ENCODE data around the gene RBM39. TPM values are rescaled to one million over a fixed set of nuclear protein-coding genes. Genes with fewer than 3 reads are reported as not detected.
A peak's percentile ranks its signal among the peaks of the same experiment; 100 is the strongest.

RBM39 gene
- total and polyA plus RNA-seq, 9 of the 15 experiments (the other 6 are each of a cell fraction or from before 2014, with no cell fraction given) = 143 to 319 (median 228) TPM

DNA sequence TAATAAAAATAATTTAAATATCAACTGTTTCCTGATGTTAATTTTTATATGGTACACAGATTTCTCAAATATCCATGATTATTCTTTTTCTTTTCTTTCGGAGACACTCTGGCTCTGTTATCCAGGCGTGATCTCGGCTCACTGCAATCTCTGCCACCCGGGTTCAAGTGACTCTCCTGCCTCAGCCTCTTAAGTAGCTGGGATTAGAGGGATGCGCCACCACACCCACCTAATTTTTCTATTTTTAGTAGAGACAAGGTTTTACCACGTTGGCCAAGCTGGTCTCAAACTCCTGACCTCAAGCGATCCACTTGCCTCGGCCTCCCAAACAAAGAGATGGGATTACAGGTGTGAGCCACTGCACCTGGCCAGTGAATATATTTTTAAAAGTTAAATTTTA, 22.3 kb downstream of the RBM39 start:
- Histone ChIP-seq H3K9ac (ENCODE audit: insufficient read depth in 1 of 2, low read depth in 2 of 2, low read length in 2 of 2) (no peak overlapping the region), H3K27ac (ENCODE audit: extremely low read depth, low read depth, low read length) (no peak overlapping the region), H3K4me1 (replicated peaks in 1 of 2; ENCODE audit: control insufficient read depth in 2 of 2, insufficient read depth in 2 of 2, low read length in 2 of 2) (no peaks in the 10 kb centered on the region), H4K20me1 (replicated peaks; ENCODE audit: control insufficient read depth, insufficient read depth, low read length) (peaks cover 24% of the 10 kb centered on the region), H3K4me2 (ENCODE audit: insufficient read depth, low read length) (no peak overlapping the region), H3K79me2 (ENCODE audit: control insufficient read depth, insufficient read depth, low read length) (peaks cover 78% of the 10 kb centered on the region), H3K9me1 (ENCODE audit: control insufficient read depth, insufficient read depth, low read length) (no peaks in the 10 kb centered on the region), H3K36me3 (ENCODE audit: control insufficient read depth, insufficient read depth, low read length) (peaks cover 98% of the 10 kb centered on the region), H3K9me3 (replicated peaks; ENCODE audit: control insufficient read depth, insufficient read depth, low read depth, low read length) (no peaks in the 10 kb centered on the region), H3K27me3 (ENCODE audit: control insufficient read depth in 2 of 2, insufficient read depth in 2 of 2, low read length in 2 of 2) (no peaks in the 10 kb centered on the region), H3K4me3 (no peak overlapping the region), H2AFZ (ENCODE audit: low read depth, low read length) (no peak overlapping the region)
- intact Hi-C loops (cut with micrococcal nuclease) = no loop called here
- ChIA-PET CTCF (ENCODE audit: low intra/inter-chr PET ratio) (no interaction called here), POLR2A (interaction anchor here (0.6 to 7.2 kb wide), 9 partner anchors 10 to 233 kb away, joined by 4 to 102 read pairs (median 5); partner anchors contain the start of genes ERGIC3, NFS1, RBM39 and ROMO1)
- 87% methylated on average over 7 of the region's 8 CpGs for WGBS (ENCODE audit: insufficient coverage, low coverage, missing lambda C conversion rate)
- TF ChIP-seq NR1H2 (CRISPR knock-in tag; IDR thresholded peaks at IDR 0.05) = no peak
- no peak for TF ChIP-seq CC2D1A (IDR thresholded peaks at IDR 0.05)
- no peak for TF ChIP-seq CBX5 (IDR thresholded peaks at IDR 0.05; ENCODE audit: borderline replicate concordance, low read depth)
- TF ChIP-seq ZSCAN32 (CRISPR knock-in tag; IDR thresholded peaks at IDR 0.05) = no peak
- TF ChIP-seq TAF9B (IDR thresholded peaks at IDR 0.05; ENCODE audit: partially characterized antibody) = no peak
- DNase-seq (ENCODE audit: extremely low read depth in 1 of 4, low spot score in 3 of 4) (no peak), ATAC-seq (no peak), FAIRE-seq (no peak)
- BruUV-seq (replicated peaks) = no TSS peak
- in situ Hi-C loops (cut with MboI) = no loop called here

DNA sequence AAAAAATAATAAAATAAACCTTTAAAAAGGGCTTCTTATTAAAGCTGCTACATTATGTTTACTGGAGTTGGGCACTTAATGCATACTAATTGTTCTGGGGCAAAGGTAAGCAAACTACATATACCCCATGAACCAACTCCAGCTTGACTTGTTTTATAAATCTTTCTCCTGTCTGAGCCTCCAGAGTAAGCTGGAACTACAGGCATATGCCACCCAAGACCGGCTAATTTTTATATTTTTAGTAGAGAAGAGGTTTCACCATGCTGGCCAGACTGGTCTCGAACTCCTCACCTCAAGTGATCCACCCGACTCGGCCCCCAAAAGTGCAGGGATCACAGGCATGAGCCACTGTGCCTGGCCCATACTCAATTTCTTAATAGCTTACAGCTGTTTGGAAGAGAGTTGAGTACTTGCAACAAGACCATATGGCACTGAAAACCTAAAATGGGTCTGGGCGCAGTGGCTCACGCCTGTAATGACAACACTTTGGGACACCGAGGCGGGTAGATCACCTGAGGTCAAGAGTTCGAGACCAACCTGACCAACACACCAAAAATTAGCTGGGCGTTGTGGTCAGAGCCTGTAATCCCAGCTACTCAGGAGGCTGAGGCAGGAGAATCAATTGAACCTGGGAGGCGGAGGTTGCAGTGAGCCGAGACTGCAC, 23.0 kb downstream of the RBM39 start:
- Histone ChIP-seq H3K27ac (ENCODE audit: extremely low read depth, low read depth, low read length) (no peak overlapping the region), H3K9me1 (ENCODE audit: control insufficient read depth, insufficient read depth, low read length) (no peaks in the 10 kb centered on the region), H3K4me2 (ENCODE audit: insufficient read depth, low read length) (no peak overlapping the region), H2AFZ (ENCODE audit: low read depth, low read length) (no peak overlapping the region), H3K4me3 (no peak overlapping the region), H3K9me3 (replicated peaks; ENCODE audit: control insufficient read depth, insufficient read depth, low read depth, low read length) (no peaks in the 10 kb centered on the region), H3K79me2 (ENCODE audit: control insufficient read depth, insufficient read depth, low read length) (peaks cover 76% of the 10 kb centered on the region), H3K4me1 (replicated peaks in 1 of 2; ENCODE audit: control insufficient read depth in 2 of 2, insufficient read depth in 2 of 2, low read length in 2 of 2) (no peaks in the 10 kb centered on the region), H4K20me1 (replicated peaks; ENCODE audit: control insufficient read depth, insufficient read depth, low read length) (peaks cover 20% of the 10 kb centered on the region), H3K36me3 (ENCODE audit: control insufficient read depth, insufficient read depth, low read length) (peaks cover 98% of the 10 kb centered on the region), H3K9ac (ENCODE audit: insufficient read depth in 1 of 2, low read depth in 2 of 2, low read length in 2 of 2) (no peak overlapping the region), H3K27me3 (ENCODE audit: control insufficient read depth in 2 of 2, insufficient read depth in 2 of 2, low read length in 2 of 2) (no peaks in the 10 kb centered on the region)
- DNase-seq (ENCODE audit: extremely low read depth in 1 of 4, low spot score in 3 of 4) = no peak
- no TSS peak for BruUV-seq (replicated peaks)
- 95% methylated on average over 11 of the region's 12 CpGs for WGBS (ENCODE audit: insufficient coverage, low coverage, missing lambda C conversion rate)
- FAIRE-seq = no peak
- ChIA-PET POLR2A (interaction anchor here (0.6 to 7.2 kb wide), 10 partner anchors 11 to 177 kb away, joined by 3 to 102 read pairs (median 4); partner anchors contain the start of genes ERGIC3, NFS1, RBM39 and ROMO1), CTCF (ENCODE audit: low intra/inter-chr PET ratio) (no interaction called here)
- ATAC-seq = no peak
- in situ Hi-C loops (cut with MboI) = no loop called here
- intact Hi-C loops (cut with micrococcal nuclease) = no loop called here
- TF ChIP-seq SUPT5H (IDR thresholded peaks at IDR 0.05) = peak; percentile 29; the same call in 1 of the 2 replicates
- TF ChIP-seq CEBPB (tag; IDR thresholded peaks at IDR 0.05) = no peak
